Stimulated activated CD4-positive, alpha-beta T cell treated with anti-CD3 and anti-CD28 coated beads, Interleukin-4, amount 100 ng/mL, for 1 hour (primary cell): ENCODE results near the gene IL36A.

ENCODE experiments used
- DNase-seq: peaks from one replicate; pipeline ENCODE4 v3.0.0-alpha.2; 2020

Gene IL36A, protein sequence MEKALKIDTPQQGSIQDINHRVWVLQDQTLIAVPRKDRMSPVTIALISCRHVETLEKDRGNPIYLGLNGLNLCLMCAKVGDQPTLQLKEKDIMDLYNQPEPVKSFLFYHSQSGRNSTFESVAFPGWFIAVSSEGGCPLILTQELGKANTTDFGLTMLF

DNA sequence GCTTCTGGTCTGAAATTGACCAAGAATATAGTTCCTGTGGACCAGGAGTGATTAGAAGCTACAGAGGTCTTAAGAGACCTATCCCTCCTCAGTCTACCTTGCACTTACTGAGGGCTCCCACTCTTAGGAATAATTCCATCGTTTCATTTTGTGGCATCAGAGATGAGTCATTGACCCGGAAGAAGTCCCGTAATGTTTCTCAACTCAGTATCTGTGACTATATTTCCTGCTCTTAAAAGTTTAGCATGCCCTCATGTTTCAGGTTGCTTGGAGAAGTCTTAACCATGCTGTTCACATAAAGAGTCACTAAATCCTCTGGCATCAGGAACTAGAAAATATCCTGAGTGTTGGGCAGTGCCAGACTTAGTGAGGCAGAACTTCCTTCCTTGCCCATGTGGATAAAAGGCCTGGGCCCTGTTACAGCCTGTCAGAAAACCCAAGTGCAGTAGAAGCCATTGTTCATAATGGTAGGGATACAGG lies at the start of gene IL36A:
Gene IL36A (plus strand): TSS at position 430 of the 480 bp plus-strand sequence. CDS start 413 bp downstream, outside the sequence.
- no peak for DNase-seq

DNA sequence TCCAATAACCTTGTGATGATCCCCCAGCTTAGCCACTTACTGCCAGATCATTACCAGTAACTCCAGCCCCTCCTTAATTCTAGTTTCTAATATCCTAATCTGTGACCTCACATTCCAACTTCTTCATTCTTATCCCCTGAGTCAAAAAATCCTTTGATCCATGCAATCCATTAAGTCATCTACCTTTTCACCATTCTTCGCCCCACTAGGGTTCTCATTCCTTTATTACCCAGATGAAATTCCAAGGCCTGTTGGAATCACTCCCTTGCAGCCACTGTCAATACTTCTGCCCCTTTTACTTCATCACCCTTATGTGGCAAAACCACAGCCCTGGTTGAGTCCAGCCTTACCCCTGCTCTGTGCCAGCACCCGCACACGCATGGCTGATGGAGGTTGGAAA lies 47.7 kb upstream of the IL36A start:
- no peak for DNase-seq

DNA sequence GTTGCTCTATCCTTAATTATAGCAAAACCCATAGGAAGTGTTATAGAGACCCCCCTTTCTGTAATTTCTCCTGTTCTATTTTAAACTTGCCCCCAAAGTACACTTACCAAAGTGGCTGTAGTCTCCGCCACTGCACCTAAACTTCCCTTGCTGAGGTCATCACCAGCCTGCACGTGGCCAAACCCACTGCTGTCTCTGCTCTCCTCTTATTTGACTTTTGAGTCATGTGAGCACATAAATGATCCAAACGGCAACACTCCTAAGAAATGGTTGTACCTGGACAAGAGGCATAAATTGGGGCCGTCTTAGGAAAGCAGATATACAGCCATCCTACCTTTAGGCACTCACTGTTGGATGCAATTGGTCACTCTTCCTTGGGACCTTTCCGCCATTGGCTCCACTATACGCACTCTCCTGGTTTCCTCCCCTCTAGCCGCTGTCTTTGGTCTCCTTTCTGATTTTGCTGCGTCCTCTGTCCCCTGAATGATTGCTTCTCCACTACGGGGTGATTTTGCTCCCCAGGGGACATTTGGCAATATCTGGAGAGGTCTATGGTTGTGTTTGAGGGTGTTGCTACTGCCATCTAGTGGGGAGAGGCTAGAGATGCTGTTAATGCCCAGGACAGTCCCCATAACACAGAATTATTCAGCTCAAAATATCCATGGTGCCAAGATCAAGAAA lies 46.7 kb upstream of the IL36A start:
- no peak for DNase-seq

DNA sequence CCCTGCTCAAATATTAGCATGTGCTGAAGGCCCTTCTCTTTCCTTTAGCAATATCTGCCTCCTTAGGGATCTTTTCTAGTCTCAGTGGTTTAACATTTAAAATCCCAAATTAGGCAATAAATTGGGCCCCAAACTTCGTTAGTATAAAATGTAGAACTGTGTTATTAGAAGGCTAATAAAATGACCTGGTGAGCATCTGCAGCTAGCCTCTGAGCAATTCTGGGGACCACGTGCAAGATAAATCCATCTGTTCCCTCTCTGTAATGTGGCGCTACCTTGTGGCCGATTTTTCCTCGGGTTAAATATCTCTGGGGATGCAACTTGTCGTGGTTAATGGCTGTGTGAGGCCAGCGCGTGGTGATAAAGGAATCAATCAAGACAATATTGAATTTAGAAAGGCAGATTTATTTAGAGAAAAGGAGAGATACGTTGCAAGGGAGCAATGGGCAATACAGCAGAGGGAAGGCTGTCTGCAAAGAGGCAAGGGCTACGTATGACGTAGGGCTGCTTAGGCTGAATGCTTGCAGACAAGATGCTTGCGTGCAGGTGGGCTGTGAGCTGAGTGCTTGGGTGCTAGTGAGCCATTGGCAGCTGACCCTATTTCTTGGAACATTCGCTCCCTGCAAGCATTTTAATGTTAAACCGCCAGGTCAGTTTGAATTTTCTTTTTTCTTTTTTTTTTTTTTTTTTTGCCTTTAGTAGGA lies 46.0 kb upstream of the IL36A start:
- no peak for DNase-seq

DNA sequence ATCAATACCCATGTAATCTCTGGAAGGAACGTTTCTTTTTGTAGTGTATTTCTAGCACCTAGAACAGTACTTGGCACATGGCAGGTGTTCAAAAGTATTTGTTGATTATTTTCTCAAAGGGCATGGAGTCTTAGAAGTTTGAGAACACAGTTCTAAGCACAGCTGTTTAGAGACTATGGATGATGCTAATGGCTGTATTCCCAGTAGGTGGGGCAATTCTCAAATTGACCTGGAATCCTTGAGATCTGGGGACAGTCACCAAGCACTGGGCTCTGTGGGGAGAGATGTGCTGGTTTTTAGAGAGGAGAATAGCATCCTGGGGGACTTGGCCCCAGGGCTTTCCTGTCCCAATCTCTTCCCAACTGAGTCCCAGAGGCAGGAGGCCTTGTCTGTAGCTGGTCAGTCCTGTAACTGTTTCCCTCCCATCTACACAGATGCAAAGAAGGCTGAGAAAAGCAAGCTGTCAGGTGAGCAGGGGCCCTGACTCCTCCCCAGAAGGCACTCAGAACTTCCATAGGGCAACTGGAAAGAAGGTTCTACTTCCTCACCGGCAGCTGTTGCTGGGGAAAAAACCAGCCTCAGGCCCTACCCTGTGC lies 44.9 kb upstream of the IL36A start:
- no peak for DNase-seq

DNA sequence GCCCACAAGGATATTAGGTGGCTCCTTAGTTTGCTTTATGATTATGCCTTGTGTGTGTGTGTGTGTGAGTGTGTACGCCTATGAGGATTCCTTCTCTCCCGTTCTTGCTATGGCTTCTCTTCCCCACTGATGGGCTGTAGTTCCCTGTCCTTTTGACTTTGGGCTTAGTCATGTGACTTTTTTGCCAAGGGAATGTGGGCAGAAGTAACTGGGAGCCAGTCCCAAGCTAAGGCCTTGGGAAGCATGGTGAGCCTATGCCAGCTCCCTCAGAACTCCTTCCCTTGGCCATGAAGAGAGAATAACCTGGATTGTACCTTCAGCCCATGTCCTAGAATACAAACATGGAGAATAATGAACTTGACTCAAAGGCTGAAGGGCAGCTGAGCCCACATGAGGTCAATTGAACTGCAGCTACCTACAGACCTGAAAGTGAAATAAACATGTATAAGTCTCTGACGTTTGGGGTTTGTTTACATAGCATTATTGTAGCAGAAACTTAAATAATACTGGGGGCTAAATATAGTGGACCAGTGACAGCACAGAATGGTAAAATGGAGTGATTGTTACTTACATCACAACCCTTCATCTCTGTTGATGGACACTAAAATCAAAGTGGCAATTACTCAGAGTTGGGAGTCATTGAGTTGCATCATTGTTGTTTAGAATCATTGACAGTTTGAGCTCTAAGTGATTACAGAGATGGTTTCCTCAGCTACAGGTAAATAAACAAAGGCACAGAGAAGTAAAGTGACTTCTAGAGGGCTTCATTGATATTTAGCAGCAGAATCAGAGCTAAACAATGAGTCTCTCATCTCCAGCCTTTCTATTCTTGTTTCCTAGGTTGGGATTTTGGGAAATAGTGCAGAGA lies 42.7 kb upstream of the IL36A start:
- DNase-seq = no peak

DNA sequence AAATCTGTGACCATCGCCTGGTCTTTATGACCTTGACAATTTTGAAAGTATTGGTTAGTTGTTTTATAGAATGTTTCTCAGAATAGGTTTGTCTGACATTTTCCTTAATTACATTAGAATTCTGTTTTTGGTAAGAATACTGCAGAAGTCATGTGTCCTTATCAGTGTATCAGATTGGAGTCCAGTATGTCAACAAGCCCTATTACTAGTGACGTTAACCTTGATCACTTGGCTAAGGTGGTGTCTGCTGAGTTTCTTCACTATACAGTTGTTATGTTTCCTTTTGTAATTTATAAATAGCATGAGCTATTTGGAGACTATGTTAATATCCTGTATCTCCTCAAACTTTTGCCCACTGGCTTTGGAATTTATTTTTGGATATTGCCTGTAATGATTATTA lies 38.2 kb upstream of the IL36A start:
- DNase-seq = no peak

DNA sequence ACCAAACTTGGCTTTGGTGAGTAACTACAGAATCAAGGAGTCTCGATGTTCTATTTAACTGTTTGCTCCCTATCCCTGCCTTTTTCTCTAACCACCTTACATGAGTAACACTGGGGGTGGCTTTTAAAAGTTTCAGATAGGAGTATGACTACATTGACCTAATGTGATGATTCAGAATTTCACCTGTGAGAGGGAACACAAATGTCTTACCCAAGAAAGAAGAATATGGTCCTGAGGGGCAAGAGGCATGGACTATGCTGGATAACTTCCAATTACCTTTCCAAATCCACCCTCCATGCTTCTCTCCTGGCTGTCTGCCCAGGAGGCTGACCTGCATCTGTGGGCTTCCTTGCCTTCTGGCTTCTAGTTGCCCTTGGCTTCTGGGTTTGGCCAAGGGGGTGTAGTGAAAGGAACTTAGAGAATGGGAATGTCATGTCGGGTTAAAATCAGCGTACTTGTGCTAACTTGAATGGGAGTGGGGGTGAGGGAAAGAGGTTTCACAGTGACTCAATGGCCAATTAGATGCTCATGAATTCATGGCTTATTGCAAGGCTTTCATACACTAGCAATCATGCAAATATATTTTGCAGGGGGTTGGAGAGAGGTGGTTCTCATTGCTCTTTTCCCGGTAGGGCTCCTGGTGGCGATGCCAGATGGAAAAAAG lies 32.7 kb upstream of the IL36A start:
- no peak for DNase-seq

DNA sequence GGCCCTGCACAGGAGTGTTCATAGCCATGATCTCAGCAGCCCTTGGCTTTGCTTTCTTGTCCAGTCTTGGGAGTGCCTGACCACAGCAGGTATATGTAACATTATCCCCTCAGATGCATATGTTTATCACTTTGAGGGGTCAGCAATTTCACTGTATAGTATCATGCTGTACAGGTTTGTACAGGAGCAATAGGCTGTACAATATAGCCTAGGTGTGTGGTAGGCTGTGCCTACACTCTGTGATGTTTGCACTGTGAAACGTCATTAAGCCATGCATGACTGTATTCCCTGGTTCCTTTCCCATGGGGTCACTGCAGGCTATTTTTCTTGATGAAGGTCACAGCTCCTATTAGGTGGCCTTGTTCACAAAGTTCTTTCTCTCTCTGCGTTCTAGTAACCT lies 32.1 kb upstream of the IL36A start:
- no peak for DNase-seq

DNA sequence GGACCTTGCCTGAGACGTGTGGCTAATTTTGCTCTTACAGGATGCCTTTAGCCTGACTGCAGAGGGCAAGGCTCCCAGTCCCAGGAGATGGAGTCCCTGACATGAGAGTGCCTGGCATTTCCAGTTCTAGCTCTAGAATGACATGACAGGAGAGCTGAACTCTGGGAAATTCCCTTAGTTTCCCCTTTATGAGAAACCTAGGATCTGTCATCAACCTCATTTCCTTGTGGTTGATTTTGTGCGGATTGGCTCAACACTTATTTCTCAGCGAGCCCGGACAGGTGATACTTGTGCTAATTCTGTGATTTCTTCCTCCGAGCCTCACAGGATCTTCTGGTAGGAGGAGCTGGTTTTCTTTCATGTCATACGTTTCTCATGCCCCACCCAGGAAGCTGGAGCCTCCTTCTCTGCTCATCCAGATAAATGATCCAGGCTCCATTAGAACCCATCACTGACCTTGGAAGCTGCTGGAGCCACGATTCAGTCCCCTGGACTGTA lies 27.7 kb upstream of the IL36A start, which contains the start of gene IL36G:
Gene IL36G (plus strand): TSS at position 448 of the 498 bp plus-strand sequence. CDS start 633 bp downstream, outside the sequence.
- no peak for DNase-seq

DNA sequence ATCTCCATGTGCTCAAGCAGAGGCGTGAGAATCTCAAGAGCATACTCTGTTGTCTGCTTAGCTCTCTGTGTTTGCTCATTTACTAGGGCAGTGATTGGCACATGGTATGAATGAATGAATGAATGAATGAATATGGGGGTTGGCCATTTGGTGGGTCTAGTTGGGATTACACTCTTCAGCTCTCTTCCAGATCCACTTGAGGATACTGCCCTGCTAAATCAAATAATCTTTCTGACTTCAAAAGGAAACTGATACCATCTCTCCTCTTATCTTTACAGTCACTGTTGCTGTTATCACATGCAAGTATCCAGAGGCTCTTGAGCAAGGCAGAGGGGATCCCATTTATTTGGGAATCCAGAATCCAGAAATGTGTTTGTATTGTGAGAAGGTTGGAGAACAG lies 25.5 kb upstream of the IL36A start:
- DNase-seq = no peak

DNA sequence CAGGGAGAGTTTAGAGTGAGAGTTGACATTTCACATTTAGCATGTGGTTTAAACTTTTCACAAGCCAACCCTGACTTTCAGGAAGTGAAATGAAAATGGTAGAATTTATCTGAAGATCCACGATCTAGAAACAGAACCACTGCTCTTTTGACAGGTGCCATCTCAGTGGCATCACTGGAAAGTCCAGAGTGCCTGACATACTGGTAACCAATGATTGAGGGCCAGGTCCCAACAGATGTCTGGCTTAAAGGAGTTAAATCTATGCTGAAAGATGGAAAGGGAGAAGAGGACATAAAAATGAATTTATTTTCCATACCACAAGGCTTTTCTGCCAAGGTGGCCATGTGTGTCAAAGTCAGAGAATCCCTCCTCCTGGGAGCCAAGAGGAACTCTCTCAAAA lies 24.7 kb upstream of the IL36A start:
- no peak for DNase-seq

DNA sequence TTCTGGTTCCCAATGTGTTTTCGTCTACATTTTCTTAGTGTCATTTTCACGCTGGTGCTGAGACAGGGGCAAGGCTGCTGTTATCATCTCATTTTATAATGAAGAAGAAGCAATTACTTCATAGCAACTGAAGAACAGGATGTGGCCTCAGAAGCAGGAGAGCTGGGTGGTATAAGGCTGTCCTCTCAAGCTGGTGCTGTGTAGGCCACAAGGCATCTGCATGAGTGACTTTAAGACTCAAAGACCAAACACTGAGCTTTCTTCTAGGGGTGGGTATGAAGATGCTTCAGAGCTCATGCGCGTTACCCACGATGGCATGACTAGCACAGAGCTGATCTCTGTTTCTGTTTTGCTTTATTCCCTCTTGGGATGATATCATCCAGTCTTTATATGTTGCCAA lies 20.2 kb upstream of the IL36A start:
- DNase-seq = peak; percentile 21

DNA sequence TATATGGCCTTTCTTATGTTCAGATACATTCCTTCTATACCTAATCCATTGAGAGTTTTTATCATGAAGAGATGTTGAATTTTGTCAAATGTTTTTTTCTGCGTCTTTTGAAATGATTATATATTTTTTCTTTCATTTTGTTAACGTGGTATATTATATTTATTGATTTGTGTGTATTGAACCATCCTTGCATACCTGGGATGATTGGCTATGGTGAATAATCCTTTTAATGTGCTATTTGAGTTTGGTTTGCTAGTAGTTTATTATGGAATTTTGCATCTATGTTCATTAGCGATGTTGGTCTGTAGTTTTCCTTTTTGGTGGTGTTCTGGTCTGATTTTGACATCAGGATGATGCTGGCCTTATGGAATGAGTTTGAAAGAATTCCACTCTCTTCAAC lies 15.6 kb upstream of the IL36A start:
- no peak for DNase-seq

DNA sequence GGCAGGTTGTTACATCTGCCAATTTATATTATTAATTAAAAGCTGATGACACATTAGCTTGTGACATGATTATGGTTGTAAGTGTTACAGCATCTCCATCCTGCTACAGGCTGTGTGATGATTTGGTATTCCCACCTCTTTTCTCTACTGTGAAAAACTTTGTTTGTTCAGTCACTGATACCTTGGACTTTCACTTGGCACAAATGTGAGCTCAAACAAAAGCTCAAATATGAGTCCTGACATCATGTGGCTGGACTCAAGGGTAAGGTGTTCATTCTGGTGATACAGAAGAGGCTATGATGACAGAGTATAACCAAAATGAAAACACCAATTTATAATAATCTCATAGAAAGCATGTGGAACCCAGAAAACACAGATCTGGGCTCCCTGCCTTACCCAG lies 11.4 kb upstream of the IL36A start:
- DNase-seq = no peak

DNA sequence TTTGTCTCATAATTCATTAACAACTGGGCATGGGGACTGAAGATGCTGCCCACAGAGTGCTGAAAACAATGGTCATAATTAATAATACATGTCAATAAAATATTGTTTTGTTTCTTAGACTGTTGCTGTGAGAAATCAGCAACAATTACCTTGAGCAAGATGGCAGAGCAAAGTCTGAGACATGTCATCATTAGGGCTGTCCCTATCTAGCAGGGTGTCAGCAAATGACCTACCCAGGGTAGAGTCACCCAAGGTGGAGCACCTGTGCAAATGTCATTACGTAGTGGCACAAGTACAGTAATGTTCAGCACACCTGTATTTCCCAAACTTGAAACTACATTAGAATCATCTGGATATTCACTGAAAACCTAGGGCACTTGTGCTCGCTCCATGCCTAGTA lies 10.6 kb upstream of the IL36A start:
- no peak for DNase-seq

DNA sequence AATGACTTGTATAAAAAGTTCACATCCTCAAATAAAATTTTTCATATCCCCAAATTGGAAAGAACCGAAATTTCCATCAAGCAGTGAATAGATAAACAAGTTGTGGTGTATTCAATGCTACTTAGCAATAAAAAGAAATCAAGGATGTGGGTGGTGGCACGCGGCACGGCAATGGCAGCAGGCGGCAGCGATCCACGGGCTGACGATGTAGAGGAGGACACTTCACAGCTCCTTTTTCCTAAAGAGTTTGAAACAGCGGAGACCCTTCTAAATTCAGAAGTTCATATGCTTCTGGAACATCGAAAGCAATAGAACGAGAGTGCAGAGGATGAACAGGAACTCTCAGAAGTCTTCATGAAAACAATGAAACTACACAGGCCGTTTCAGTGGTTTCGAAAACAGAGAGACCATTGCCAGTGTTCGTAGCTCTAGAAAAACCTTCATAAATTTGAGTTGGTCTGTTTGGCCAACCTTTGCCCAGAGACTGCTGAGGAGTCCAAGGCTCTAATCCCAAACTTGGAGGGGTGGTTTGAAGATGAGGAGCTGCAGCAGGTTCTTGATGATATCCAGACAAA lies 9.8 kb upstream of the IL36A start:
- DNase-seq = peak; percentile 16

DNA sequence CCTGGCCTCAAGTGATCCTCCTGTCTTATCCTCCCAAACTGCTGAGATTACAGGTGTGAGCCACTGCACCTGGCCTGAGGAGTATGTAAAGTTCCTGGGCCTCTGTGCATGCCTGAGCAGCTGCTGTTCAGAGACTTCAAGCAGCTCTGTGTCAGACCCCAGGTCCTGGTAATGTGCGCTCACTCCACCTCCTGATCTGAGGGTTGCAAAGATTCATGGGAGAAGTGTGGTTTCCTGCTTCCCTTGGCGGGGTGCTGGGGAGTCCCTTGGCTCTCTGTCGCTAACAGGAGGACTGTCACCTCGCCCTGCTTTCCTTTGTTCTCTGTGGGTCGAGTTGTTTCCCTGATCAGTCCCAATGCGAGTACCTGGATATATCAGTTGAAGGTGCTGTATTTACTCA lies 8.6 kb upstream of the IL36A start:
- DNase-seq = peak; percentile 42

DNA sequence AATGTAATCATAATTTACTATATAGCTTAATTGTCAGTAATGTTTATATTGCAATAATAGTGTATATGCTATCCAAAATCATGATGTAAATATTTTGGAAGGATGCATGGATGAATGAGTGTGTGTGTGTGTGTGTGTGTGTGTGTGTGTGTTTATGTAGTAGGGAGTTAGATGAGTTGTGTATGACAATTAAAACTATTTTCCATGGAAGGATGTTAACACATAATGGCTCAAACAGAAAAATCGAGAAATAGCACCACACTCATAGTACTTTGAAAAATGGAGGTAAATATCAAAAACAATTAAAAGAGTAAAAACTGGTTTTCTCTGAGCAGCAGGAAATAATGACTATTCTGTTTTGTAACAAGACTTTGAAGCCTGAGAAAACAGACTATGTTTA lies 8.1 kb upstream of the IL36A start:
- DNase-seq = no peak

DNA sequence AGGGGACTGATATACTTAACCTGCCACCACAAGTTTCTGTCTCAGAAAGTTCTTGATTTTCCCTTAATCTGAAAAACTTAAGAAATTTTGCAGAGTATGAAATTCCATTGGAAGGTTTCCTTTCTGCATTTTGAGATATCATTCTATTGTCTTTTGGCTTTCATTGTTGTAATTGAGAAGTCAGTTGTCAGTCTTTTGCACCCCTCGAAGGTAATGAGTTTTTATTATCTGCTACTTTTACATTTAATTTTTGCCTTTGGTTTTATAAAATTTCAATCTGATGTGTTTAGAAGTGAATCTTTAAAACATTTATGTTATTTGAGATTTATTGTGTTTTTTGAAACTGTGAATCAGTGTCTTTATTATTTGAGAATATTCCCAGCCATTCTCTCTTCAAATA lies 4.8 kb upstream of the IL36A start:
- DNase-seq = no peak

DNA sequence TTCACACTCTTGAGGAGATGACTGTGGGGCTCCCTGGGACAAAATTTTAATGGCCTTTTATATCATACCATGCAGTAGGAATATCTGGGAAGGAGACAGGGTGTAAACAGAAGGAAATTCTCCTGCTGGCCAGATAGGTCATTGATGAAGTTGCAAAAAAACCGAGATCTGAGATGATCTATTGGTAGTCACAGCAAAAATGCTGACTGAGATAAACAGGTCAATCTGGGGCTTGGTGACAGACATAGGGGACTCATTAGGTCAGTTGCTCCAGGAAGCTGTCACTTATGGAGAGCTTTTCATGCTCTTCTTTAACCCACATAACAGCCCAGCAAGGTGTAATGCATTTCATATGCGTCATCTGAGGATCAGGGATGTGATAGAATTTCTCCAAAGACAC lies 2.6 kb upstream of the IL36A start:
- DNase-seq = no peak

DNA sequence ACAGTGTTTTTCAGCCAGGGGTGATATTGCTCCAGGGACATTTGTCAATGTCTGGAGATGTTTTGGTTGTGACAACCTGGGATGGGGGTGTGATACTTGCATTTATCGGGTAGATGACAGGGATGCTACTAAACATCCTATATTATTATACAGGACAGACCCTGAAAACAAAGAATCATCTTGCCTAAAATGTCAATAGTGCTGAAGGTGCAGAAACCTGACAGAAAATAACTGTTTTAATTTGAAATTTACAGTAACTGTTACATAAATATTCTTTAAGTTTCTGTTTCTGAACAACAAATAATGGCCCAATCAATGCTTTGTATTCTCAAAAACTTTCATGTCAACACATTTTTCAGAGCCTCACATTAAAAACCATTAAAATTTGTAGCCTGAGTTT lies 2.0 kb downstream of the IL36A start:
- no peak for DNase-seq
